Caco-2 (cell line): ENCODE measurements around the gene IDH3B. TPM values are rescaled to one million over a fixed set of nuclear protein-coding genes. Genes with fewer than 3 reads are reported as not detected.

Source experiments
- BruUV-seq: library from RNA; stranded (reverse); fragments of 400-500 nt; replicated peaks from 2 replicates; lab custom pipeline; 2021; lab: Mats Ljungman, UMichigan
- CTCF ChIA-PET: fragments of 300-600 bp; sonication (Branson Sonifier 250); formaldehyde crosslinking; loops from one replicate; lab custom pipeline; 2022; ENCODE audit warnings: antibody characterized with exemption; lab: Charles Lee
- POLR2A ChIA-PET: fragments of 300-600 bp; sonication (Branson Sonifier 250); formaldehyde crosslinking; loops from one replicate; lab custom pipeline; 2022; ENCODE audit warnings: antibody characterized with exemption; lab: Charles Lee
- DNase-seq, 2 experiments: peaks; one replicate each; pipeline versions ENCODE4 v3.0.0 to v3.0.0-alpha.2; 2020 to 2022
- H3K27me3 ChIP-seq: replicated peaks from 2 replicates; pipeline ENCODE4 v1.6.0; 2011; ENCODE audit warnings: low read length; ENCODE audit not compliant: control insufficient read depth, insufficient read depth
- H3K36me3 ChIP-seq: 2 replicates; pipeline ENCODE4 v1.5.1; 2011; ENCODE audit warnings: low read length; ENCODE audit not compliant: control insufficient read depth, insufficient read depth
- H3K4me1 ChIP-seq: fragments of 250-450 bp; sonication (Bioruptor Pico); 2 replicates; pipeline ENCODE4 v1.5.1; 2020; ENCODE audit warnings: mild to moderate bottlenecking
- H3K4me3 ChIP-seq: 2 replicates; pipeline ENCODE4 v1.5.1; 2011; ENCODE audit warnings: low read depth, mild to moderate bottlenecking, control low read depth, low read length
- H3K9me3 ChIP-seq: fragments of 250-450 bp; sonication (Bioruptor Pico); 2 replicates; pipeline ENCODE4 v1.5.1; 2020; ENCODE audit warnings: mild to moderate bottlenecking, moderate library complexity
- H3K27ac Mint-ChIP-seq: one replicate; pipeline ENCODE4 v1.8.0; 2022; ENCODE audit warnings: mixed read lengths; ENCODE audit not compliant: unreplicated experiment
- H3K27me3 Mint-ChIP-seq: one replicate; pipeline ENCODE4 v1.8.0; 2022; ENCODE audit warnings: mixed read lengths; ENCODE audit not compliant: insufficient read depth, unreplicated experiment
- H3K36me3 Mint-ChIP-seq: one replicate; pipeline ENCODE4 v1.8.0; 2022; ENCODE audit warnings: mild to moderate bottlenecking, mixed read lengths; ENCODE audit not compliant: insufficient read depth, unreplicated experiment
- H3K4me1 Mint-ChIP-seq: one replicate; pipeline ENCODE4 v1.8.0; 2022; ENCODE audit warnings: low read depth, mixed read lengths; ENCODE audit not compliant: unreplicated experiment
- H3K4me3 Mint-ChIP-seq: one replicate; pipeline ENCODE4 v1.8.0; 2022; ENCODE audit warnings: mild to moderate bottlenecking, moderate library complexity, mixed read lengths; ENCODE audit not compliant: unreplicated experiment
- H3K9me3 Mint-ChIP-seq: one replicate; pipeline ENCODE4 v1.8.0; 2022; ENCODE audit warnings: mixed read lengths; ENCODE audit not compliant: unreplicated experiment
- CTCF ChIP-seq, 2 experiments: fragments of 200-600 bp in 1 of 2; IDR thresholded peaks; 1 replicate in 1 of 2; 2 replicates in 1 of 2; pipeline versions ENCODE4 v1.5.1 to v1.8.0; 2011 to 2022; ENCODE audit warnings: antibody characterized with exemption in 1 of 2, control low read depth in 1 of 2, inconsistent platforms in 1 of 2, low read depth in 1 of 2, low read length in 1 of 2, mild to moderate bottlenecking in 1 of 2, moderate library complexity in 1 of 2; ENCODE audit not compliant: insufficient read depth in 1 of 2, severe bottlenecking in 1 of 2, unreplicated experiment in 1 of 2
- intact Hi-C: fragments of 100-400 bp; cut with micrococcal nuclease; formaldehyde crosslinking; loops from one replicate; pipeline ENCODE4 v1.10.0; 2022; ENCODE audit not compliant: unreplicated experiment
- total RNA-seq: library from RNA; stranded (reverse); gene quantifications from 2 replicates; pipeline ENCODE4 v1.2.3, GENCODE V29; 2022

The IDH3B gene
- total RNA-seq, 1 experiment from 2014 or later: 137 TPM

GRCh38 chr20:2617099-2617714 is 46.8 kb downstream of the IDH3B start:
- H3K9me3 Mint-ChIP-seq: no peaks in the 10 kb centered on the region
- no peak overlapping the region for H3K4me3 Mint-ChIP-seq
- DNase-seq: no peak
- ChIA-PET CTCF (no interaction called here), POLR2A (no interaction called here)
- Histone ChIP-seq H3K4me1 (0 out of 2 replicates have a peak, but pooled peaks cover 5% of the 10 kb centered on the region), H3K4me3 (no peak overlapping the region), H3K9me3 (no peaks in the 10 kb centered on the region), H3K27me3 (no peaks in the 10 kb centered on the region), H3K36me3 (no peaks in the 10 kb centered on the region)
- no TSS peak for BruUV-seq
- no peak overlapping the region for H3K27ac Mint-ChIP-seq
- no peaks in the 10 kb centered on the region for H3K4me1 Mint-ChIP-seq
- no peaks in the 10 kb centered on the region for H3K36me3 Mint-ChIP-seq
- intact Hi-C loops: no loop called here
- TF ChIP-seq CTCF (IDR thresholded peaks at IDR 0.05; ENCODE audit: insufficient read depth in 1 of 2, low read depth in 1 of 2, low read length in 1 of 2, severe bottlenecking in 1 of 2, unreplicated experiment in 1 of 2): no peak
- H3K27me3 Mint-ChIP-seq: peaks cover 9% of the 10 kb centered on the region

- Histone ChIP-seq H3K4me1 (0 out of 2 replicates have a peak, but pooled peaks cover 5% of the 10 kb centered on the region), H3K4me3 (no peak overlapping the region), H3K27me3 (0 out of 2 replicates have a peak, but pooled peaks cover 1% of the 10 kb centered on the region), H3K36me3 (no peaks in the 10 kb centered on the region), H3K9me3 (no peaks in the 10 kb centered on the region)
- Mint-ChIP-seq H3K4me1 (no peaks in the 10 kb centered on the region), H3K27me3 (peaks cover 11% of the 10 kb centered on the region), H3K4me3 (no peak overlapping the region), H3K27ac (no peak overlapping the region), H3K36me3 (no peaks in the 10 kb centered on the region), H3K9me3 (no peaks in the 10 kb centered on the region)
- POLR2A ChIA-PET: no interaction called here
- BruUV-seq: no TSS peak
- intact Hi-C loops: no loop called here
- TF ChIP-seq CTCF (IDR thresholded peaks at IDR 0.05; ENCODE audit: insufficient read depth in 1 of 2, low read depth in 1 of 2, low read length in 1 of 2, severe bottlenecking in 1 of 2, unreplicated experiment in 1 of 2): no peak
- CTCF ChIA-PET: no interaction called here
- no peak for DNase-seq
Observed at GRCh38 chr20:2616634-2617033, 47.4 kb downstream of the IDH3B start.

- Mint-ChIP-seq H3K36me3 (no peaks in the 10 kb centered on the region), H3K9me3 (peaks cover 16% of the 10 kb centered on the region), H3K4me3 (no peak overlapping the region), H3K27ac (no peak overlapping the region), H3K4me1 (no peaks in the 10 kb centered on the region), H3K27me3 (peaks cover 16% of the 10 kb centered on the region)
- no TSS peak for BruUV-seq
- no peaks in the 10 kb centered on the region for H3K36me3 ChIP-seq
- intact Hi-C loops: no loop called here
- POLR2A ChIA-PET: no interaction called here
- H3K4me1 ChIP-seq: no peaks in the 10 kb centered on the region
- TF ChIP-seq CTCF (IDR thresholded peaks at IDR 0.05; ENCODE audit: insufficient read depth in 1 of 2, low read depth in 1 of 2, low read length in 1 of 2, severe bottlenecking in 1 of 2, unreplicated experiment in 1 of 2): no peak
- 0 out of 2 replicates have a peak, but pooled peaks cover 1% of the 10 kb centered on the region for H3K27me3 ChIP-seq
- no peak overlapping the region for H3K4me3 ChIP-seq
- CTCF ChIA-PET: no interaction called here
- no peaks in the 10 kb centered on the region; the same call in 1 of the 2 replicates for H3K9me3 ChIP-seq
- no peak for DNase-seq
Observed at GRCh38 chr20:2612073-2612472, 51.9 kb downstream of the IDH3B start.
